AG08395 (cell line): ENCODE measurements around the gene BCL11A.

Experiments used
- DNase-seq: peaks from one replicate; pipeline ENCODE4 v3.0.0; 2012; ENCODE audit warnings: mixed read lengths, low spot score

The BCL11A gene

GRCh38 chr2:60544954-60545560 lies 8.4 kb downstream of the BCL11A start:
- DNase-seq: no peak

GRCh38 chr2:60544062-60544461 lies 9.4 kb downstream of the BCL11A start:
- no peak for DNase-seq

GRCh38 chr2:60541056-60541651 lies 12.3 kb downstream of the BCL11A start:
- no peak for DNase-seq

GRCh38 chr2:60540074-60540473 lies 13.4 kb downstream of the BCL11A start:
- no peak for DNase-seq

GRCh38 chr2:60539140-60539539 lies 14.3 kb downstream of the BCL11A start:
- no peak for DNase-seq

GRCh38 chr2:60538101-60538500 lies 15.4 kb downstream of the BCL11A start:
- no peak for DNase-seq

GRCh38 chr2:60536746-60537145 lies 16.7 kb downstream of the BCL11A start:
- DNase-seq: no peak

- DNase-seq: no peak
Measured at GRCh38 chr2:60535685-60536312, 17.7 kb downstream of the BCL11A start.

GRCh38 chr2:60534892-60535684 lies 18.4 kb downstream of the BCL11A start:
- DNase-seq: no peak

GRCh38 chr2:60534052-60534685 lies 19.3 kb downstream of the BCL11A start:
- no peak for DNase-seq

GRCh38 chr2:60533101-60534051 lies 20.1 kb downstream of the BCL11A start:
- DNase-seq: peak; percentile 62

GRCh38 chr2:60532421-60532820 lies 21.0 kb downstream of the BCL11A start:
- peak; percentile 34 for DNase-seq

GRCh38 chr2:60531701-60532133 lies 21.7 kb downstream of the BCL11A start:
- no peak for DNase-seq

- no peak for DNase-seq
Measured at GRCh38 chr2:60530660-60531281, 22.7 kb downstream of the BCL11A start.

- no peak for DNase-seq
Measured at GRCh38 chr2:60529785-60530627, 23.4 kb downstream of the BCL11A start.

GRCh38 chr2:60529136-60529784 lies 24.2 kb downstream of the BCL11A start:
- no peak for DNase-seq

GRCh38 chr2:60528281-60529020 lies 25.0 kb downstream of the BCL11A start:
- DNase-seq: peak; percentile 57

GRCh38 chr2:60527762-60528161 lies 25.7 kb downstream of the BCL11A start:
- peak; percentile 53 for DNase-seq
